ENCODE results near the gene ARHGAP33.

ARHGAP33 gene

DNA sequence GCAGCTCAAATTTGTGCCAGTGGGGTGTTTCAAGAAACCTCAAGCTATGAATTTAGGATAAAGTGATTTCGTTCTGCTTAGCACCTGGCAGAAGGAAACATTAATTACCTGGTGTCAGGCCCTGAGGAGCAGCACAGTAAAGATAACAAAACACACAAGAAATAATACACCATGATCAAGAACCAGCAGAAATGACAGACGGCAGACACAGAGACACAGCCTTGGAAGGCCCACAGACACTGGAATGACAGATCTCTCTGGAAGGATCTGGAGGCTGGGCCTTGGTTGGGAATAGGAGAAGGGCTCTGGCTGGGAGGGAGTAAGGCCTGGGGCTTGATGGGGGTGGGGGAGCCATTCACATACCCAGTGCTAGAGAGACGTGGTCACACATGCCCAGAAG lies 26.5 kb downstream of the ARHGAP33 start:
- no peaks in the 10 kb centered on the region for H3K4me1 ChIP-seq (ENCODE audit: low read depth, poor library complexity, severe bottlenecking)
- H3K4me2 ChIP-seq, result no peak overlapping the region
- H3K27me3 ChIP-seq (ENCODE audit: insufficient read depth, low read depth), result peaks cover 43% of the 10 kb centered on the region

DNA sequence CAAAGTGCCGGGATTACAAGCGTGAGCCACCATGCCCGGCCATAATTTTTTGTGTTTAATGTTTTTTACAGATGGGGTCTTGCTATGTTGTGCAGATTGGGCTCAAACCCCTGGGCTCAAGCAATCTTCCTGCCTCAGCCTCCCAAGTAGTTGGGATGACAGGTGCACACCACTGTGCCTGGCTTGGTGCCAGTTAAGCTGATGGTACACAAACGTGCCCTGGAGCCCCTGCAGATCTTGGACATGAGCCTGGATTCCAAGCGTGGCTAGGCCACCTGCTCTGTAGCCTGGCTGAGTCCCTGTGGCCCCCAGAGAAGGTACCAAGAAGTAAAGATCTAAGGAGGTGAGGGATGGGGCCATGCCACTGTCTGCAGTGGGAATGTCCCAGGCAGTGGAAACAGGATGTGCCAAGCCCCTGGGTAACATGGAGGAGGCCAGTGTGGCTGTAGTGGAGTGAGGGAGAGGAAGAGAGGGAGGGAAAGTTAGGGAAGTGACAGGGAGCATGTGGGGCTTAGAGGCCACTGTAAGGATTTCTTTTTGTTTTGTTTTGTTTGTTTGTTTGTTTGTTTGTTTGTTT lies 30.2 kb downstream of the ARHGAP33 start:
- Histone ChIP-seq H3K27ac (no peak overlapping the region), H3K4me3 (IDR thresholded peaks at IDR 0.05; ENCODE audit: insufficient read depth, low read depth, low read length) (no peak overlapping the region), H3K9ac (no peak overlapping the region), H2AFZ (ENCODE audit: low read depth) (no peak overlapping the region), H3K4me2 (no peak overlapping the region), H3K79me2 (ENCODE audit: insufficient read depth, low read depth) (no peaks in the 10 kb centered on the region), H3K27me3 (ENCODE audit: insufficient read depth, low read depth) (peaks cover 54% of the 10 kb centered on the region), H4K20me1 (ENCODE audit: insufficient read depth) (no peaks in the 10 kb centered on the region), H3K36me3 (ENCODE audit: insufficient read depth) (no peaks in the 10 kb centered on the region), H3K4me1 (ENCODE audit: low read depth, poor library complexity, severe bottlenecking) (no peaks in the 10 kb centered on the region)
- TF ChIP-seq, protein P1, sequence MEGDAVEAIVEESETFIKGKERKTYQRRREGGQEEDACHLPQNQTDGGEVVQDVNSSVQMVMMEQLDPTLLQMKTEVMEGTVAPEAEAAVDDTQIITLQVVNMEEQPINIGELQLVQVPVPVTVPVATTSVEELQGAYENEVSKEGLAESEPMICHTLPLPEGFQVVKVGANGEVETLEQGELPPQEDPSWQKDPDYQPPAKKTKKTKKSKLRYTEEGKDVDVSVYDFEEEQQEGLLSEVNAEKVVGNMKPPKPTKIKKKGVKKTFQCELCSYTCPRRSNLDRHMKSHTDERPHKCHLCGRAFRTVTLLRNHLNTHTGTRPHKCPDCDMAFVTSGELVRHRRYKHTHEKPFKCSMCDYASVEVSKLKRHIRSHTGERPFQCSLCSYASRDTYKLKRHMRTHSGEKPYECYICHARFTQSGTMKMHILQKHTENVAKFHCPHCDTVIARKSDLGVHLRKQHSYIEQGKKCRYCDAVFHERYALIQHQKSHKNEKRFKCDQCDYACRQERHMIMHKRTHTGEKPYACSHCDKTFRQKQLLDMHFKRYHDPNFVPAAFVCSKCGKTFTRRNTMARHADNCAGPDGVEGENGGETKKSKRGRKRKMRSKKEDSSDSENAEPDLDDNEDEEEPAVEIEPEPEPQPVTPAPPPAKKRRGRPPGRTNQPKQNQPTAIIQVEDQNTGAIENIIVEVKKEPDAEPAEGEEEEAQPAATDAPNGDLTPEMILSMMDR (conservative IDR thresholded peaks at IDR 0.05; ENCODE audit: low read depth, low read length), result no peak

More for the DNA sequence above, 26.5 kb downstream of the ARHGAP33 start:
- H3K79me2 ChIP-seq (ENCODE audit: insufficient read depth, low read depth), result no peaks in the 10 kb centered on the region
- H3K4me3 ChIP-seq (IDR thresholded peaks at IDR 0.05; ENCODE audit: insufficient read depth, low read depth, low read length), result no peak overlapping the region
- no peaks in the 10 kb centered on the region for H4K20me1 ChIP-seq (ENCODE audit: insufficient read depth)
- TF ChIP-seq, protein P1 (conservative IDR thresholded peaks at IDR 0.05; ENCODE audit: low read depth, low read length), result no peak
- H3K9ac ChIP-seq, result no peak overlapping the region
- no peak overlapping the region for H2AFZ ChIP-seq (ENCODE audit: low read depth)
- no peaks in the 10 kb centered on the region for H3K36me3 ChIP-seq (ENCODE audit: insufficient read depth)
- no peak overlapping the region for H3K27ac ChIP-seq

DNA sequence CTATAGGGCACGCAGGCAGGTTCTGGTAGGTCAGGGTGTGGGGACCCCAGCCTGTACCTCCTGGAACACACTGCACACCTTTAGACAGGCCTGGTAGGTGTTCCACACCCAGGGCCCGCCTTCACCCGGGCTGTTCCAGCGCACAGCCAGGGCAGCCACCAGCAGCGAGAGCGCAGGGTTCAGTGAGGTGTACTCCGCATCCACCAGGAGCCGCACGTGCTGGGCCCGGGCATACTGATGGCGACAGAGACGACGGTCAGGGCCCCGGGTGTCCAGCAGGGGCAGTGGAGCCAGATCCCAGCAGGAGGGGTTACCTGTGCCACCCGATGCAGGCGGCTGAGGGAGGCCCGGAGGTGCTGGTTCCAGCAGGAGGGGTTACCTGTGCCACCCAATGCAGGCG lies 31.2 kb downstream of the ARHGAP33 start:
- Histone ChIP-seq H3K27ac (no peak overlapping the region), H3K27me3 (ENCODE audit: insufficient read depth, low read depth) (peaks cover 53% of the 10 kb centered on the region; the same call in 1 of the 2 replicates), H4K20me1 (ENCODE audit: insufficient read depth) (no peaks in the 10 kb centered on the region), H3K4me2 (no peak overlapping the region), H2AFZ (ENCODE audit: low read depth) (no peak overlapping the region), H3K36me3 (ENCODE audit: insufficient read depth) (no peaks in the 10 kb centered on the region), H3K9ac (no peak overlapping the region), H3K4me1 (ENCODE audit: low read depth, poor library complexity, severe bottlenecking) (no peaks in the 10 kb centered on the region), H3K79me2 (ENCODE audit: insufficient read depth, low read depth) (no peaks in the 10 kb centered on the region), H3K4me3 (IDR thresholded peaks at IDR 0.05; ENCODE audit: insufficient read depth, low read depth, low read length) (no peak overlapping the region)
- TF ChIP-seq, protein P1 (conservative IDR thresholded peaks at IDR 0.05; ENCODE audit: low read depth, low read length), result no peak

DNA sequence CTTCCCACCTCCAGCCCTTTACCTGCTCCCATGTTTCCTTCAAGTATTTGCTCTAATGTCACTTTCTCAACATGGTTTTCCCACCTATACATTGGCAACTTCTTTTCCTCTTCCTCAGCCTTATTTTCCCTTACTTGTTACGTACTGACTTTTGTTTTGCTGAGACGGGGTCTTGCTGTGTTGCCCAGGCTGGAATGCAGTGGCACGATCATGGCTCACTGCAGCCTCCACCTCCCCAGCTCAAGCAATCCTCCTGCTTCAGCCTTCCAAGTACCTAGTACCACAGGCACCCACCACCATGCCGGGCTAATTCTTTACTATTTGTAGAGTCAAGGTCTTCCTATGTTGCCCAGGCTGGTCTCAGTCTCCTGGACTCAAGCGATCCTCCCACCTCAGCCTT lies 32.3 kb downstream of the ARHGAP33 start:
- H3K27ac ChIP-seq, result no peak overlapping the region
- no peak overlapping the region for H2AFZ ChIP-seq (ENCODE audit: low read depth)
- TF ChIP-seq, protein P1 (conservative IDR thresholded peaks at IDR 0.05; ENCODE audit: low read depth, low read length), result no peak
- H3K79me2 ChIP-seq (ENCODE audit: insufficient read depth, low read depth), result no peaks in the 10 kb centered on the region
- H3K4me2 ChIP-seq, result no peak overlapping the region
- H3K4me1 ChIP-seq (ENCODE audit: low read depth, poor library complexity, severe bottlenecking), result no peaks in the 10 kb centered on the region
- H3K36me3 ChIP-seq (ENCODE audit: insufficient read depth), result no peaks in the 10 kb centered on the region
- H3K4me3 ChIP-seq (IDR thresholded peaks at IDR 0.05; ENCODE audit: insufficient read depth, low read depth, low read length), result no peak overlapping the region
- H4K20me1 ChIP-seq (ENCODE audit: insufficient read depth), result no peaks in the 10 kb centered on the region
- peaks cover 55% of the 10 kb centered on the region; the same call in 1 of the 2 replicates for H3K27me3 ChIP-seq (ENCODE audit: insufficient read depth, low read depth)
- H3K9ac ChIP-seq, result no peak overlapping the region

Measured in KMS-11 (cell line).